Prostate gland (tissue), 2 donors: ENCODE measurements around the gene HDGFL3. TPM values are rescaled to one million over a fixed set of nuclear protein-coding genes. Genes with fewer than 3 reads are reported as not detected.

Experiments
- DNase-seq: peaks from one replicate; pipeline ENCODE4 v3.0.0-alpha.2; 2019; ENCODE audit warnings: low spot score
- H3K27ac ChIP-seq, 2 donors: fragments of 200-600 bp; sonication (generic); 2 replicates each; pipeline ENCODE4 v1.5.1; 2017 to 2019
- H3K27me3 ChIP-seq: fragments of 200-600 bp; sonication (generic); replicated peaks from 2 replicates; pipeline ENCODE4 v1.5.1; 2019; ENCODE audit not compliant: insufficient read depth
- H3K36me3 ChIP-seq, 2 donors: fragments of 200-600 bp; sonication (generic); 1 replicate in 1 of 2; 2 replicates in 1 of 2; pipeline versions ENCODE4 v1.5.1 to v1.8.1; 2017 to 2019
- H3K4me1 ChIP-seq: fragments of 200-600 bp; sonication (generic); replicated peaks from 2 replicates; pipeline ENCODE4 v1.5.1; 2019
- H3K4me3 ChIP-seq, 2 donors: fragments of 200-600 bp; sonication (generic); 2 replicates each; pipeline ENCODE4 v1.5.1; 2017 to 2019
- H3K9me3 ChIP-seq: fragments of 200-600 bp; sonication (generic); 2 replicates; pipeline ENCODE4 v1.5.1; 2017
- POLR2A ChIP-seq: fragments of 450-650 bp; IDR thresholded peaks from one replicate; pipeline ENCODE4 v1.6.1; 2016; ENCODE audit warnings: antibody characterized with exemption, mild to moderate bottlenecking
- POLR2AphosphoS5 ChIP-seq: sonication (generic); formaldehyde crosslinking; IDR thresholded peaks from one replicate; pipeline ENCODE4 v1.6.1; 2017; ENCODE audit warnings: antibody characterized with exemption
- WGBS: methylation state at CpG from one replicate; pipeline ENCODE4 v1.1.5; 2018; 5-methylcytosine and 5-hydroxymethylcytosine counted together
- intact Hi-C: fragments of 100-400 bp; cut with DNase I; formaldehyde crosslinking; loops from one replicate; pipeline ENCODE4 v1.14.2; 2022
- total RNA-seq, 2 donors: library from RNA; depleted of rRNA; stranded (reverse); fragments of >200 nt; gene quantifications; one replicate each; pipeline ENCODE4 v1.1.0, GENCODE V29; 2016
- TF ChIP-seq, protein P1 (sequence below), 4 experiments: fragments of 200-600 bp in 2 of 4; fragments of 450-650 bp in 2 of 4; sonication (generic) in 2 of 4; IDR thresholded peaks; 1 replicate in 3 of 4; 2 replicates in 1 of 4; pipeline ENCODE4 v1.5.1; 2016 to 2019; ENCODE audit warnings: antibody characterized with exemption in 4 of 4, mild to moderate bottlenecking in 2 of 4, moderate library complexity in 2 of 4

The HDGFL3 gene
- total RNA-seq, 2 donors from 2014 or later, result 19.4 to 55.4 TPM

- DNase-seq, result no peak
- intact Hi-C loops, result no loop called here
- Histone ChIP-seq H3K4me1 (no peaks in the 10 kb centered on the region), H3K36me3 (no peaks in the 10 kb centered on the region), H3K27me3 (no peaks in the 10 kb centered on the region), H3K4me3 (no peak overlapping the region), H3K27ac (no peak overlapping the region), H3K9me3 (no peaks in the 10 kb centered on the region)
- TF ChIP-seq, protein P1, sequence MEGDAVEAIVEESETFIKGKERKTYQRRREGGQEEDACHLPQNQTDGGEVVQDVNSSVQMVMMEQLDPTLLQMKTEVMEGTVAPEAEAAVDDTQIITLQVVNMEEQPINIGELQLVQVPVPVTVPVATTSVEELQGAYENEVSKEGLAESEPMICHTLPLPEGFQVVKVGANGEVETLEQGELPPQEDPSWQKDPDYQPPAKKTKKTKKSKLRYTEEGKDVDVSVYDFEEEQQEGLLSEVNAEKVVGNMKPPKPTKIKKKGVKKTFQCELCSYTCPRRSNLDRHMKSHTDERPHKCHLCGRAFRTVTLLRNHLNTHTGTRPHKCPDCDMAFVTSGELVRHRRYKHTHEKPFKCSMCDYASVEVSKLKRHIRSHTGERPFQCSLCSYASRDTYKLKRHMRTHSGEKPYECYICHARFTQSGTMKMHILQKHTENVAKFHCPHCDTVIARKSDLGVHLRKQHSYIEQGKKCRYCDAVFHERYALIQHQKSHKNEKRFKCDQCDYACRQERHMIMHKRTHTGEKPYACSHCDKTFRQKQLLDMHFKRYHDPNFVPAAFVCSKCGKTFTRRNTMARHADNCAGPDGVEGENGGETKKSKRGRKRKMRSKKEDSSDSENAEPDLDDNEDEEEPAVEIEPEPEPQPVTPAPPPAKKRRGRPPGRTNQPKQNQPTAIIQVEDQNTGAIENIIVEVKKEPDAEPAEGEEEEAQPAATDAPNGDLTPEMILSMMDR (IDR thresholded peaks at IDR 0.05), result no peak
- 79% methylated on average over 5 of the region's 5 CpGs for WGBS
Observed at GRCh38 chr15:83081256-83082014, 126.2 kb downstream of the HDGFL3 start.

- DNase-seq, result no peak
Observed at GRCh38 chr15:83078712-83079111, 128.9 kb downstream of the HDGFL3 start.

More at GRCh38 chr15:83078712-83079111, 128.9 kb downstream of the HDGFL3 start:
- intact Hi-C loops, result no loop called here
- Histone ChIP-seq H3K4me3 (no peak overlapping the region), H3K27me3 (no peaks in the 10 kb centered on the region), H3K27ac (no peak overlapping the region), H3K9me3 (no peaks in the 10 kb centered on the region), H3K4me1 (no peaks in the 10 kb centered on the region), H3K36me3 (no peaks in the 10 kb centered on the region)
- WGBS, result 62% methylated on average over 7 of the region's 7 CpGs
- TF ChIP-seq POLR2A (no peak), POLR2AphosphoS5 (no peak)
- TF ChIP-seq, protein P1 (IDR thresholded peaks at IDR 0.05), result no peak

Other genes starting within 250 kb of the HDGFL3 start
- gene RAMAC, start 221.6 kb downstream of the HDGFL3 start, total RNA-seq, result 10 to 100 TPM; 22.4 to 24.1 TPM
- gene C15orf40, start 196.2 kb downstream of the HDGFL3 start, total RNA-seq, result 10 to 100 TPM; 15.4 to 22.1 TPM
- 10 to 100 TPM; 56.6 to 71.3 TPM for gene BTBD1, start 140.6 kb downstream of the HDGFL3 start, total RNA-seq
- gene TM6SF1, start 100.2 kb downstream of the HDGFL3 start, total RNA-seq, result 1 to 10 TPM; 1.3 to 4.7 TPM
- gene BNC1, start 76.8 kb upstream of the HDGFL3 start, total RNA-seq, result 10 to 100 TPM in 1 of 2 donors, under 1 TPM in 1; 0.27 to 11.0 TPM
- gene SH3GL3, start 239.5 kb upstream of the HDGFL3 start, total RNA-seq, result 1 to 10 TPM; 2.2 to 7.4 TPM